Gastrocnemius medialis (tissue), 4 donors: Measurements from ENCODE around the gene ATP10B. TPM values are rescaled to one million over a fixed set of nuclear protein-coding genes. Genes with fewer than 3 reads are reported as not detected.

ENCODE experiments used
- ATAC-seq, 2 donors: fragments of 150-250 bp; one replicate each; pipeline ENCODE4 v1.9.1; 2016
- DNase-seq, 2 donors: peaks; one replicate each; pipeline ENCODE4 v3.0.0-alpha.2; 2019
- H3K27ac ChIP-seq, 4 donors: fragments of 200-600 bp; sonication (generic); 1 replicate in 1 of 4; 2 replicates in 3 of 4; pipeline ENCODE4 v1.5.1; 2016 to 2018; ENCODE audit warnings: mild to moderate bottlenecking in 2 of 4, moderate library complexity in 1 of 4
- H3K27me3 ChIP-seq, 3 donors: fragments of 200-600 bp; sonication (generic) in 2 of 3; 1 replicate in 1 of 3; 2 replicates in 2 of 3; pipeline versions ENCODE4 v1.5.1 to v1.6.0; 2016 to 2019; ENCODE audit warnings: mild to moderate bottlenecking in 1 of 3, moderate library complexity in 1 of 3
- H3K36me3 ChIP-seq, 2 donors: fragments of 200-600 bp; sonication (generic) in 1 of 2; one replicate each; pipeline ENCODE4 v1.5.1; 2017 to 2018
- H3K4me1 ChIP-seq, 2 donors: fragments of 200-600 bp; sonication (generic) in 1 of 2; one replicate each; pipeline ENCODE4 v1.5.1; 2016 to 2017; ENCODE audit warnings: mild to moderate bottlenecking in 2 of 2
- H3K4me3 ChIP-seq, 4 donors: fragments of 200-600 bp; sonication (generic) in 3 of 4; 1 replicate in 1 of 4; 2 replicates in 3 of 4; pipeline ENCODE4 v1.5.1; 2016 to 2019; ENCODE audit warnings: mild to moderate bottlenecking in 2 of 4
- H3K9me3 ChIP-seq, 3 donors: fragments of 200-600 bp; sonication (generic) in 2 of 3; 1 replicate in 1 of 3; 2 replicates in 2 of 3; pipeline ENCODE4 v1.5.1; 2016 to 2019
- CTCF ChIP-seq, 5 experiments: fragments of 450-650 bp in 3 of 5; fragments of 200-600 bp in 2 of 5; sonication (generic) in 2 of 5; IDR thresholded peaks in 4 of 5; conservative IDR thresholded peaks in 1 of 5; 1 replicate in 4 of 5; 2 replicates in 1 of 5; pipeline ENCODE4 v1.5.1; 2016 to 2019; ENCODE audit warnings: antibody characterized with exemption in 5 of 5, mild to moderate bottlenecking in 3 of 5, moderate library complexity in 3 of 5
- POLR2A ChIP-seq, 2 donors: fragments of 450-650 bp; IDR thresholded peaks; one replicate each; pipeline ENCODE4 v1.6.1; 2017; ENCODE audit warnings: antibody characterized with exemption in 2 of 2, mild to moderate bottlenecking in 2 of 2, moderate library complexity in 2 of 2
- in situ Hi-C, 4 donors: fragments of 200-750 bp; cut with MboI; loops; one replicate each; pipeline versions ENCODE4 v1.15.0 to v1.8.0; 2017; ENCODE audit warnings: low sequenced_read_pairs in 4 of 4
- intact Hi-C: fragments of 100-400 bp; cut with DNase I; formaldehyde crosslinking; loops from one replicate; pipeline ENCODE4 v1.15.1; 2023; ENCODE audit warnings: low total_unique reads
- total RNA-seq, 4 donors: library from RNA; depleted of rRNA; stranded (reverse); fragments of >200 nt; gene quantifications; one replicate each; pipeline versions ENCODE4 v1.1.0 to v1.2.3, GENCODE V29; 2016

Gene ATP10B
- total RNA-seq, 4 donors from 2014 or later: 0.63 TPM; not detected in 3

- ATAC-seq: no peak
- intact Hi-C loops: no loop called here
- Histone ChIP-seq H3K27me3 (no peaks in the 10 kb centered on the region), H3K36me3 (no peaks in the 10 kb centered on the region), H3K27ac (no peak overlapping the region), H3K4me3 (no peak overlapping the region), H3K9me3 (no peaks in the 10 kb centered on the region), H3K4me1 (no peaks in the 10 kb centered on the region)
- in situ Hi-C loops: no loop called here
- TF ChIP-seq CTCF (IDR thresholded peaks at IDR 0.05 in 4 of 5, conservative IDR thresholded peaks at IDR 0.05 in 1 of 5) (no peak), POLR2A (IDR thresholded peaks at IDR 0.05) (no peak)
- DNase-seq: no peak
Measured at GRCh38 chr5:160667160-160667559, 184.9 kb downstream of the ATP10B start.

- Histone ChIP-seq H3K27me3 (no peaks in the 10 kb centered on the region), H3K27ac (no peak overlapping the region), H3K4me3 (no peak overlapping the region), H3K9me3 (no peaks in the 10 kb centered on the region), H3K4me1 (no peaks in the 10 kb centered on the region), H3K36me3 (no peaks in the 10 kb centered on the region)
- TF ChIP-seq CTCF (IDR thresholded peaks at IDR 0.05 in 4 of 5, conservative IDR thresholded peaks at IDR 0.05 in 1 of 5) (no peak), POLR2A (IDR thresholded peaks at IDR 0.05) (no peak)
- DNase-seq (no peak), ATAC-seq (no peak)
- in situ Hi-C loops: no loop called here
- intact Hi-C loops: no loop called here
Measured at GRCh38 chr5:160665460-160665859, 186.6 kb downstream of the ATP10B start.

- no peaks in the 10 kb centered on the region for H3K4me1 ChIP-seq
- H3K27me3 ChIP-seq: no peaks in the 10 kb centered on the region
- no peak for DNase-seq
- no peak for ATAC-seq
- H3K36me3 ChIP-seq: no peaks in the 10 kb centered on the region
- TF ChIP-seq CTCF (IDR thresholded peaks at IDR 0.05 in 4 of 5, conservative IDR thresholded peaks at IDR 0.05 in 1 of 5): no peak
- no peak for TF ChIP-seq POLR2A (IDR thresholded peaks at IDR 0.05)
- intact Hi-C loops: no loop called here
- no peak overlapping the region for H3K4me3 ChIP-seq
- H3K9me3 ChIP-seq: no peaks in the 10 kb centered on the region
- no peak overlapping the region for H3K27ac ChIP-seq
- in situ Hi-C loops: no loop called here
Measured at GRCh38 chr5:160660132-160660531, 191.9 kb downstream of the ATP10B start.

GRCh38 chr5:160657622-160658458 lies 194.2 kb downstream of the ATP10B start:
- no peaks in the 10 kb centered on the region for H3K4me1 ChIP-seq
- no peaks in the 10 kb centered on the region for H3K36me3 ChIP-seq
- intact Hi-C loops: no loop called here
- H3K27me3 ChIP-seq: no peaks in the 10 kb centered on the region
- DNase-seq (no peak), ATAC-seq (no peak)
- TF ChIP-seq CTCF (IDR thresholded peaks at IDR 0.05 in 4 of 5, conservative IDR thresholded peaks at IDR 0.05 in 1 of 5) (no peak), POLR2A (IDR thresholded peaks at IDR 0.05) (no peak)
- in situ Hi-C loops: no loop called here
- H3K27ac ChIP-seq: no peak overlapping the region
- no peaks in the 10 kb centered on the region for H3K9me3 ChIP-seq
- H3K4me3 ChIP-seq: no peak overlapping the region
